PC-3 (cell line): ENCODE measurements around the gene ARHGEF26. TPM values are rescaled to one million over a fixed set of nuclear protein-coding genes. Genes with fewer than 3 reads are reported as not detected.

ENCODE experiments used
- ATAC-seq: fragments of 200-7000 bp; cut with Tn5 transposase; 2 replicates; pipeline ENCODE4 v1.9.1; 2020; ENCODE audit warnings: mild to moderate bottlenecking, moderate library complexity
- BruUV-seq: library from RNA; stranded (reverse); fragments of 400-500 nt; replicated peaks from 2 replicates; lab custom pipeline; 2021; lab: Mats Ljungman, UMichigan
- CTCF ChIA-PET: fragments of 300-600 bp; sonication (Branson Sonifier 250); formaldehyde crosslinking; loops from one replicate; lab custom pipeline; 2022; ENCODE audit warnings: antibody characterized with exemption; lab: Charles Lee
- POLR2A ChIA-PET: fragments of 300-600 bp; sonication (Branson Sonifier 250); formaldehyde crosslinking; loops from one replicate; lab custom pipeline; 2022; ENCODE audit warnings: antibody characterized with exemption; ENCODE audit not compliant: unreplicated experiment; lab: Charles Lee
- DNase-seq: peaks from one replicate; pipeline ENCODE4 v3.0.0-alpha.2; 2015
- H2AFZ ChIP-seq: fragments of 300-600 bp; sonication (generic); 2 replicates; pipeline ENCODE4 v1.6.0; 2016; ENCODE audit warnings: antibody characterized with exemption, low read length
- H3F3A ChIP-seq: fragments of 300-600 bp; sonication (generic); one replicate; pipeline ENCODE4 v1.6.0; 2017; ENCODE audit warnings: antibody characterized with exemption, low read length, control low read depth, mild to moderate bottlenecking; ENCODE audit not compliant: unreplicated experiment
- H3K27ac ChIP-seq: fragments of 300-600 bp; sonication (generic); 2 replicates; pipeline ENCODE4 v1.5.1; 2016; ENCODE audit warnings: mild to moderate bottlenecking, low read length
- H3K27me3 ChIP-seq: fragments of 300-600 bp; sonication (generic); 2 replicates; pipeline ENCODE4 v1.6.1; 2016; ENCODE audit warnings: low read length, mixed read lengths
- H3K36me3 ChIP-seq: fragments of 300-600 bp; sonication (generic); 2 replicates; pipeline ENCODE4 v1.6.1; 2016; ENCODE audit warnings: low read depth, mixed run types, low read length, mixed read lengths
- H3K4me1 ChIP-seq: fragments of 300-600 bp; sonication (generic); 2 replicates; pipeline ENCODE4 v1.5.1; 2016; ENCODE audit warnings: low read length; ENCODE audit not compliant: insufficient read depth
- H3K4me2 ChIP-seq: fragments of 300-600 bp; sonication (generic); 2 replicates; pipeline ENCODE4 v1.6.0; 2016; ENCODE audit warnings: low read length
- H3K4me3 ChIP-seq: fragments of 300-600 bp; sonication (generic); 2 replicates; pipeline ENCODE4 v1.5.1; 2016; ENCODE audit warnings: mild to moderate bottlenecking, low read length, mixed read lengths
- H3K79me2 ChIP-seq: fragments of 300-600 bp; sonication (generic); 2 replicates; pipeline ENCODE4 v1.6.1; 2017; ENCODE audit warnings: low read length, mixed read lengths
- H3K9ac ChIP-seq: fragments of 300-600 bp; sonication (generic); 2 replicates; pipeline ENCODE4 v1.6.0; 2016; ENCODE audit warnings: mild to moderate bottlenecking, low read length
- H3K9me2 ChIP-seq: fragments of 300-600 bp; sonication (generic); replicated peaks from 2 replicates; pipeline ENCODE4 v1.6.1; 2016; ENCODE audit warnings: mixed run types, low read length, mixed read lengths
- H3K9me3 ChIP-seq: fragments of 300-600 bp; sonication (generic); 2 replicates; pipeline ENCODE4 v1.6.1; 2016; ENCODE audit warnings: low read length, mixed read lengths
- H4K20me1 ChIP-seq: fragments of 300-600 bp; sonication (generic); 2 replicates; pipeline ENCODE4 v1.6.1; 2016; ENCODE audit warnings: low read length, mixed read lengths
- EZH2 ChIP-seq: fragments of 300-600 bp; sonication (generic); IDR thresholded peaks from one replicate; pipeline ENCODE4 v1.6.1; 2017; ENCODE audit warnings: antibody characterized with exemption, mild to moderate bottlenecking, low read length; ENCODE audit not compliant: unreplicated experiment
- EZH2phosphoT487 ChIP-seq: fragments of 300-600 bp; sonication (generic); IDR thresholded peaks from 2 replicates; pipeline ENCODE4 v1.6.1; 2018; ENCODE audit warnings: mild to moderate bottlenecking, antibody characterized with exemption, low read length, borderline replicate concordance
- intact Hi-C: fragments of 100-400 bp; cut with micrococcal nuclease; formaldehyde crosslinking; loops from 2 replicates; pipeline ENCODE4 v1.9.0; 2023
- total RNA-seq: library from RNA; depleted of rRNA; stranded (reverse); fragments of >200 nt; gene quantifications from 2 replicates; pipeline ENCODE4 v1.2.3, GENCODE V29; 2014
- TF ChIP-seq, protein P1 (sequence below): fragments of 300-600 bp; sonication (generic); conservative IDR thresholded peaks from 2 replicates; pipeline ENCODE4 v1.5.1; 2017; ENCODE audit warnings: antibody characterized with exemption, low read depth, mild to moderate bottlenecking, low read length

ARHGEF26 gene
- total RNA-seq, 1 experiment from 2014 or later, result 5.0 TPM

DNA sequence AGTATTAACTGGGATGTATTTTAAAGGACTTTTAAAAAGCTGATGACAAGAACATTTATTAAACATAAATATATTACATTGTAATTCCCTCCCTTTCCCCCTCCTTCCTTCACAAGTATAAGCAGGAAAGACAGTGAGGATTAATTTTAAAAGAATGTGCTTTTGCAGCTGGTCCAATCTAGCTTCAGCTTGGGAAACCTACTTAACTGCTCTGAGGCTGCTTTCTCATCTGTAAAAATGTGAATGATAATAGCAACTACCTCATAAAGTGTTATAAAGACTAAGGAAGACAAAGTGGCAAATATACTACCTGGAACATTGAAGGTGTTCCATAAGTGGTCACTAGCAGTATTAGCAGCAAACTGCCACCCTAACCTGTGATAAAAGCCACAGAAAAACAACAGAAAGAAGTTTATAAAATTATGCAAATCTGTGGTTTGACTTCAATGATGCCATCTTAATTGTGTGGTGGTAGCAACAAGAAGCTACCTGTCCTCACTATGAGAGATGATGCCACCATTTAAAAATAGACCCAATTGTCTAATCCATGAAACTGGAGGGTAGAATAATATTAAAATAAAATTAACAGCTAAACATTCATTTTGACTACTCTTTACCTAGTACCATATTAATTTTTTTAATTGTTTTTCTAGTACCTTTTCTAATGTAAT is 183.1 kb downstream of the ARHGEF26 start:
- ATAC-seq (no peak), DNase-seq (no peak)
- Histone ChIP-seq H3K79me2 (0 out of 2 replicates have a peak, but pooled peaks cover 4% of the 10 kb centered on the region), H3K27ac (no peak overlapping the region), H3K9me3 (no peaks in the 10 kb centered on the region), H3K27me3 (no peaks in the 10 kb centered on the region), H3K4me3 (no peak overlapping the region), H2AFZ (no peak overlapping the region), H3K9ac (no peak overlapping the region), H3F3A (no peaks in the 10 kb centered on the region), H4K20me1 (peaks cover 4% of the 10 kb centered on the region; the same call in 1 of the 2 replicates), H3K9me2 (no peaks in the 10 kb centered on the region), H3K4me2 (no peak overlapping the region), H3K36me3 (peaks cover 87% of the 10 kb centered on the region), H3K4me1 (no peaks in the 10 kb centered on the region)
- CTCF ChIA-PET, result no interaction called here
- POLR2A ChIA-PET, result no interaction called here
- intact Hi-C loops, result no loop called here
- TF ChIP-seq EZH2 (no peak), EZH2phosphoT487 (no peak)
- TF ChIP-seq, protein P1, sequence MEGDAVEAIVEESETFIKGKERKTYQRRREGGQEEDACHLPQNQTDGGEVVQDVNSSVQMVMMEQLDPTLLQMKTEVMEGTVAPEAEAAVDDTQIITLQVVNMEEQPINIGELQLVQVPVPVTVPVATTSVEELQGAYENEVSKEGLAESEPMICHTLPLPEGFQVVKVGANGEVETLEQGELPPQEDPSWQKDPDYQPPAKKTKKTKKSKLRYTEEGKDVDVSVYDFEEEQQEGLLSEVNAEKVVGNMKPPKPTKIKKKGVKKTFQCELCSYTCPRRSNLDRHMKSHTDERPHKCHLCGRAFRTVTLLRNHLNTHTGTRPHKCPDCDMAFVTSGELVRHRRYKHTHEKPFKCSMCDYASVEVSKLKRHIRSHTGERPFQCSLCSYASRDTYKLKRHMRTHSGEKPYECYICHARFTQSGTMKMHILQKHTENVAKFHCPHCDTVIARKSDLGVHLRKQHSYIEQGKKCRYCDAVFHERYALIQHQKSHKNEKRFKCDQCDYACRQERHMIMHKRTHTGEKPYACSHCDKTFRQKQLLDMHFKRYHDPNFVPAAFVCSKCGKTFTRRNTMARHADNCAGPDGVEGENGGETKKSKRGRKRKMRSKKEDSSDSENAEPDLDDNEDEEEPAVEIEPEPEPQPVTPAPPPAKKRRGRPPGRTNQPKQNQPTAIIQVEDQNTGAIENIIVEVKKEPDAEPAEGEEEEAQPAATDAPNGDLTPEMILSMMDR, result no peak
- no TSS peak for BruUV-seq

DNA sequence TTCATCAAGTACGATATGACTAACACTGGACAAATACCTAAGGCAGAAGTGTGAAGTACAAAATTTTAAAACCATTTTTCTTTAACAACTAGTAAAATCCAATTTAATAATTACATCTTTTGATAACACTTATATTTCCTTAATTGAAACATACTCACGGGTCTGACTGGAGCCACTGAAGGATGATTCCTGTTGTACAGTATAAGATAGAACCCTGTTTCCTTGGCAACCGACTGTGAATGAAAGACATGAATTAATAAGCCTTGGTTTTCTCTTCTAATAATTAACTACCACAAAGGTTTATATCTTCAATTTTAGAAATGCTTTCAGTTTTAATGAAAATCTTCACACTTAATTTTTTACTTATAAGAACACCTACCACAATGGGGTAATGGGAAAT is 183.7 kb downstream of the ARHGEF26 start:
- Histone ChIP-seq H3K27ac (no peak overlapping the region), H3K9ac (no peak overlapping the region), H3F3A (no peaks in the 10 kb centered on the region), H3K9me3 (no peaks in the 10 kb centered on the region), H3K4me2 (no peak overlapping the region), H2AFZ (no peak overlapping the region), H3K4me1 (no peaks in the 10 kb centered on the region), H3K79me2 (0 out of 2 replicates have a peak, but pooled peaks cover 4% of the 10 kb centered on the region), H3K4me3 (no peak overlapping the region), H3K9me2 (no peaks in the 10 kb centered on the region), H3K27me3 (no peaks in the 10 kb centered on the region), H4K20me1 (peaks cover 4% of the 10 kb centered on the region; the same call in 1 of the 2 replicates), H3K36me3 (peaks cover 88% of the 10 kb centered on the region)
- ATAC-seq (no peak), DNase-seq (no peak)
- POLR2A ChIA-PET, result no interaction called here
- CTCF ChIA-PET, result no interaction called here
- BruUV-seq, result no TSS peak
- TF ChIP-seq EZH2phosphoT487, result no peak
- TF ChIP-seq, protein P1, result no peak
- TF ChIP-seq EZH2, result no peak
- intact Hi-C loops, result no loop called here

DNA sequence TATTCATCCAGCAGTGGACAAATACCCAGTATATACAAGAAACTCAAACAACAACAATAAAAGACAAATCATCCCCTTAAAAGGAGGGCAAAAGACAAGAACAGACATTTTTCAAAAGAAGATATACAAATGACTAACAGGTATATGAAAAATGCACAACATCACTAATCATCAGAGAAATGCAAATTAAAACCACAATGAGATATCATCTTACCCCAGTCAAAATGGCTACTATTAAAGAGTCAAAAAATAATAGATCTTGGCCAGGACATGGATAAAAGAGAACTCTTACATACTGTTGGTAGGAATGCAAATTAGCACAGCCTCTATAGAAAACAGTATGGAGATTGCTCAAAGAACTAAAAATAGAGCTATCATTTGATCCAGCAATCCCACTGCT is 186.2 kb downstream of the ARHGEF26 start:
- CTCF ChIA-PET, result no interaction called here
- H3F3A ChIP-seq, result no peaks in the 10 kb centered on the region
- no peak overlapping the region for H3K4me2 ChIP-seq
- no peak overlapping the region for H3K27ac ChIP-seq
- peaks cover 71% of the 10 kb centered on the region for H3K36me3 ChIP-seq
- no TSS peak for BruUV-seq
- POLR2A ChIA-PET, result no interaction called here
- no peaks in the 10 kb centered on the region for H3K4me1 ChIP-seq
- H3K27me3 ChIP-seq, result no peaks in the 10 kb centered on the region
- TF ChIP-seq EZH2 (no peak), EZH2phosphoT487 (no peak)
- TF ChIP-seq, protein P1, result no peak
- no peak overlapping the region for H3K4me3 ChIP-seq
- peaks cover 4% of the 10 kb centered on the region; the same call in 1 of the 2 replicates for H4K20me1 ChIP-seq
- 0 out of 2 replicates have a peak, but pooled peaks cover 4% of the 10 kb centered on the region for H3K79me2 ChIP-seq
- intact Hi-C loops, result no loop called here
- no peaks in the 10 kb centered on the region for H3K9me2 ChIP-seq
- no peak overlapping the region for H3K9ac ChIP-seq
- no peak overlapping the region for H2AFZ ChIP-seq
- no peak for ATAC-seq
- DNase-seq, result no peak
- no peaks in the 10 kb centered on the region for H3K9me3 ChIP-seq
